ENCODE measurements around the gene INCA1. TPM values are rescaled to one million over a fixed set of nuclear protein-coding genes. Genes with fewer than 3 reads are reported as not detected.

The INCA1 gene
- total RNA-seq, 1 experiment from 2014 or later, result 1.3 TPM

DNA sequence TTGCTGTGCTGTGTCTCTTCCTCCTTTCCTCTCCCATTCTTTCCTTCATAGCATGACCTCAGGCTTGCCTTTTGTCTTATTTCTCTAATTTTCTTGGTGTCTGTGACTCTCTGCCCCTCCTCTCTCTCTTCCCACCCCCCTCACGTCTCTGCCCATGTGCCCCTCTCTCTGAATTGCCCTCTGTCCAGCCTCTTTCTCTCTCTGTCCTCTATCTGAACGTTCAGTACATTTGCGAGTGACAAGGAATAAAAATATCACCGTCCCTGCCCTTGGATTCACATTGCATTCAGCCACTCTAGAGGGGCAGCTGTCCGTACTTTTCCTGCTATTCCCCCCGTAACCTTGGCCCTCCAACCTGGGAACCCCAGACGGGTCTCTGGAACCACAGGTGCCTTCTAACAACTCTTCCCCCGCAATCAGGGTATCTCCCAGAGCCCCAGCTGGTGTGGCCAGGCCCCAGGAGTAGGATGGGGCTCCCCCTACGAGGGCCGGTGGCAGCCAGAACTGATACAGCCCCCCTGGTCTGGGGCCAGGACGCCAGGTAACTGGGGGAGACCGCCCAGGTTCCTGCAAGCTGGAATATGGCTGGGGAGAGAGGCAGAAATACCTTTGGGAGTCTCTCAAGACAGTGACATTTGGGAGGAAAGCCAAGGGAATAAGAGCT is 2.2 kb upstream of the INCA1 start:
- Histone ChIP-seq H2AFZ (ENCODE audit: low read length) (no peak overlapping the region), H2BK5ac (ENCODE audit: insufficient read length, low read length) (no peak overlapping the region), H3K4me2 (ENCODE audit: insufficient read depth, insufficient read length, low read length) (peak overlapping the region; percentile 95), H2BK12ac (ENCODE audit: insufficient read length, low read depth, low read length) (no peak overlapping the region), H3K27me3 (ENCODE audit: insufficient read depth, low read length) (no peaks in the 10 kb centered on the region; the same call in 1 of the 2 replicates), H3K18ac (ENCODE audit: insufficient read length, low read depth, low read length) (no peak overlapping the region), H3K79me1 (ENCODE audit: insufficient read depth, low read depth, low read length, poor library complexity, severe bottlenecking) (peaks cover 8% of the 10 kb centered on the region), H2BK20ac (ENCODE audit: low read depth, low read length, poor library complexity, severe bottlenecking) (no peak overlapping the region), H3K9ac (ENCODE audit: extremely low read depth, insufficient read length, low read length) (peak overlapping the region; percentile 27), H3K23ac (ENCODE audit: insufficient read length, low read depth, low read length) (no peak overlapping the region), H3K4me1 (ENCODE audit: insufficient read depth, low read length) (peaks cover 2% of the 10 kb centered on the region), H2BK15ac (ENCODE audit: low read depth, low read length) (no peak overlapping the region), H3K14ac (ENCODE audit: insufficient read depth, low read length) (no peak overlapping the region), H3K9me3 (ENCODE audit: control insufficient read depth, low read depth, low read length) (no peaks in the 10 kb centered on the region), H2AK5ac (ENCODE audit: insufficient read length, low read length) (no peak overlapping the region), H4K5ac (ENCODE audit: insufficient read length, low read depth, low read length) (no peak overlapping the region), H3T11ph (ENCODE audit: low read length) (no peak overlapping the region), H4K20me1 (ENCODE audit: control insufficient read depth, insufficient read depth, insufficient read length) (no peaks in the 10 kb centered on the region), H4K8ac (replicated peaks; ENCODE audit: insufficient read length, low read depth, low read length) (no peak overlapping the region), H2BK120ac (ENCODE audit: low read depth, low read length, poor library complexity, severe bottlenecking) (no peak overlapping the region), H3K4ac (ENCODE audit: low read depth, low read length) (no peak overlapping the region), H3K27ac (ENCODE audit: insufficient read length, low read depth, low read length) (no peak overlapping the region), H4K91ac (ENCODE audit: insufficient read length, low read depth, low read length) (no peak overlapping the region), H3K23me2 (ENCODE audit: insufficient read length, low read depth, low read length, poor library complexity, severe bottlenecking) (peaks cover 14% of the 10 kb centered on the region), H3K56ac (ENCODE audit: insufficient read length, low read depth, low read length) (no peak overlapping the region), H3K79me2 (ENCODE audit: insufficient read depth, low read length) (peaks cover 4% of the 10 kb centered on the region; the same call in 1 of the 2 replicates)
- no peaks in the 10 kb centered on the region for H3K9me3 Mint-ChIP-seq
- peaks cover 21% of the 10 kb centered on the region for H3K27me3 Mint-ChIP-seq (ENCODE audit: low read depth)
- H3K27ac Mint-ChIP-seq, result peak overlapping the region in 1 of 3 experiments; percentile 35; a peak in 2 of 7 replicates
- H3K36me3 Mint-ChIP-seq (ENCODE audit: insufficient read depth in 1 of 3, low read depth in 3 of 3), result peaks cover 29 to 42% (median 41%) of the 10 kb centered on the region in 3 experiments
- peak overlapping the region; percentile 88 to 92 for H3K4me3 Mint-ChIP-seq
- peaks cover 12 to 20% of the 10 kb centered on the region in 2 experiments for H3K4me1 Mint-ChIP-seq
- TF ChIP-seq, protein P1, sequence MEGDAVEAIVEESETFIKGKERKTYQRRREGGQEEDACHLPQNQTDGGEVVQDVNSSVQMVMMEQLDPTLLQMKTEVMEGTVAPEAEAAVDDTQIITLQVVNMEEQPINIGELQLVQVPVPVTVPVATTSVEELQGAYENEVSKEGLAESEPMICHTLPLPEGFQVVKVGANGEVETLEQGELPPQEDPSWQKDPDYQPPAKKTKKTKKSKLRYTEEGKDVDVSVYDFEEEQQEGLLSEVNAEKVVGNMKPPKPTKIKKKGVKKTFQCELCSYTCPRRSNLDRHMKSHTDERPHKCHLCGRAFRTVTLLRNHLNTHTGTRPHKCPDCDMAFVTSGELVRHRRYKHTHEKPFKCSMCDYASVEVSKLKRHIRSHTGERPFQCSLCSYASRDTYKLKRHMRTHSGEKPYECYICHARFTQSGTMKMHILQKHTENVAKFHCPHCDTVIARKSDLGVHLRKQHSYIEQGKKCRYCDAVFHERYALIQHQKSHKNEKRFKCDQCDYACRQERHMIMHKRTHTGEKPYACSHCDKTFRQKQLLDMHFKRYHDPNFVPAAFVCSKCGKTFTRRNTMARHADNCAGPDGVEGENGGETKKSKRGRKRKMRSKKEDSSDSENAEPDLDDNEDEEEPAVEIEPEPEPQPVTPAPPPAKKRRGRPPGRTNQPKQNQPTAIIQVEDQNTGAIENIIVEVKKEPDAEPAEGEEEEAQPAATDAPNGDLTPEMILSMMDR (conservative IDR thresholded peaks at IDR 0.05), result no peak
- DNase-seq, result no peak
- WGBS (ENCODE audit: extremely low coverage, insufficient read length, low lambda C conversion rate), result no CpG with 5 or more reads among the region's 12 CpGs

Measured in H9 (cell line).